ENCODE measurements around the gene TNK2. TPM values are rescaled to one million over a fixed set of nuclear protein-coding genes. Genes with fewer than 3 reads are reported as not detected.

Gene TNK2
- polyA plus RNA-seq, 2 of the 4 experiments (the other 2 are of a cell fraction), result 2.2 to 12.5 TPM

- CTCF ChIA-PET, result interaction anchor here (1.3 to 3.9 kb wide), 5 partner anchors 8 to 44 kb away, joined by 4 to 34 read pairs (median 8); no protein-coding TSS in a partner anchor
- no peak for DNase-seq (ENCODE audit: low read depth in 1 of 2, low spot score in 1 of 2)
- TF ChIP-seq HDAC2 (IDR thresholded peaks at IDR 0.05) (no peak), RNF2 (IDR thresholded peaks at IDR 0.05; ENCODE audit: borderline replicate concordance, low read depth) (no peak)
- no peak for FAIRE-seq
- 92% methylated on average over 28 of the region's 31 CpGs for WGBS (ENCODE audit: missing lambda C conversion rate)
- Histone ChIP-seq H3K4me1 (peaks cover 13% of the 10 kb centered on the region; the same call in 1 of the 3 replicates), H3K4me2 (no peak overlapping the region), H3K4me3 (no peak overlapping the region), H3K27ac (no peak overlapping the region), H3K9me3 (no peaks in the 10 kb centered on the region)
- no peak for ATAC-seq
- POLR2A ChIA-PET, result no interaction called here
Observed at GRCh38 chr3:195869413-195870001, 38.8 kb downstream of the TNK2 start.

GRCh38 chr3:195868866-195869412 lies 39.4 kb downstream of the TNK2 start:
- Histone ChIP-seq H3K4me2 (no peak overlapping the region), H3K27ac (no peak overlapping the region), H3K9me3 (no peaks in the 10 kb centered on the region), H3K4me1 (peaks cover 13% of the 10 kb centered on the region; the same call in 1 of the 3 replicates), H3K4me3 (no peak overlapping the region)
- TF ChIP-seq KDM5A (IDR thresholded peaks at IDR 0.05) (no peak), HMGXB4 (CRISPR knock-in tag; IDR thresholded peaks at IDR 0.05; ENCODE audit: borderline replicate concordance) (no peak), TFCP2L1 (CRISPR knock-in tag; IDR thresholded peaks at IDR 0.05) (no peak), EP300 (IDR thresholded peaks at IDR 0.05) (no peak), ZFP36 (IDR thresholded peaks at IDR 0.05; ENCODE audit: borderline replicate concordance, partially characterized antibody) (no peak), BHLHE40 (IDR thresholded peaks at IDR 0.05; ENCODE audit: low read depth, low read length) (no peak), HEYL (CRISPR knock-in tag; IDR thresholded peaks at IDR 0.05) (no peak), CEBPB (IDR thresholded peaks at IDR 0.05) (no peak), FOXS1 (CRISPR knock-in tag; IDR thresholded peaks at IDR 0.05) (no peak), MAZ (IDR thresholded peaks at IDR 0.05; ENCODE audit: borderline replicate concordance, low read depth, low read length) (no peak), ESRRA (IDR thresholded peaks at IDR 0.05; ENCODE audit: borderline replicate concordance, low read length) (no peak), NPAS2 (CRISPR knock-in tag; IDR thresholded peaks at IDR 0.05; ENCODE audit: borderline replicate concordance) (no peak), HOXA7 (CRISPR knock-in tag; IDR thresholded peaks at IDR 0.05) (no peak), NR3C1 (IDR thresholded peaks at IDR 0.05) (no peak)
- TF ChIP-seq, protein P1, sequence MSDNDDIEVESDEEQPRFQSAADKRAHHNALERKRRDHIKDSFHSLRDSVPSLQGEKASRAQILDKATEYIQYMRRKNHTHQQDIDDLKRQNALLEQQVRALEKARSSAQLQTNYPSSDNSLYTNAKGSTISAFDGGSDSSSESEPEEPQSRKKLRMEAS (IDR thresholded peaks at IDR 0.05), result no peak
- CTCF ChIA-PET, result interaction anchor here (1.8 to 3.2 kb wide), 2 partner anchors 18 to 45 kb away, joined by 5 to 12 read pairs; no protein-coding TSS in a partner anchor
- no peak for DNase-seq (ENCODE audit: low read depth in 1 of 2, low spot score in 1 of 2)
- ATAC-seq, result no peak
- POLR2A ChIA-PET, result no interaction called here
- WGBS (ENCODE audit: missing lambda C conversion rate), result 85% methylated on average over 13 of the region's 30 CpGs
- no peak for FAIRE-seq

GRCh38 chr3:195868336-195868865 lies 40.0 kb downstream of the TNK2 start:
- Histone ChIP-seq H3K4me2 (no peak overlapping the region), H3K4me1 (peaks cover 12% of the 10 kb centered on the region; the same call in 2 of the 3 replicates), H3K4me3 (no peak overlapping the region), H3K9me3 (no peaks in the 10 kb centered on the region), H3K27ac (no peak overlapping the region)
- ChIA-PET CTCF (interaction anchor here (1.2 to 3.2 kb wide), 3 partner anchors 9 to 45 kb away, joined by 4 to 12 read pairs (median 6); no protein-coding TSS in a partner anchor), POLR2A (no interaction called here)
- DNase-seq (ENCODE audit: low read depth in 1 of 2, low spot score in 1 of 2) (no peak), ATAC-seq (no peak), FAIRE-seq (no peak)
- WGBS (ENCODE audit: missing lambda C conversion rate), result 100% methylated on average over 10 of the region's 39 CpGs
- TF ChIP-seq EP300 (IDR thresholded peaks at IDR 0.05), result no peak
- TF ChIP-seq MAFK (IDR thresholded peaks at IDR 0.05; ENCODE audit: partially characterized antibody), result no peak
- TF ChIP-seq HOXB13 (CRISPR knock-in tag; IDR thresholded peaks at IDR 0.05; ENCODE audit: low read depth), result no peak
- TF ChIP-seq CEBPB (IDR thresholded peaks at IDR 0.05), result no peak
- no peak for TF ChIP-seq HMGXB4 (CRISPR knock-in tag; IDR thresholded peaks at IDR 0.05; ENCODE audit: borderline replicate concordance)
- no peak for TF ChIP-seq HOXB5 (CRISPR knock-in tag; IDR thresholded peaks at IDR 0.05)
- no peak for TF ChIP-seq CBX8 (IDR thresholded peaks at IDR 0.05)
- TF ChIP-seq ZNF302 (CRISPR knock-in tag; IDR thresholded peaks at IDR 0.05), result no peak
- TF ChIP-seq SMC3 (IDR thresholded peaks at IDR 0.05), result no peak
- no peak for TF ChIP-seq CBX2 (IDR thresholded peaks at IDR 0.05; ENCODE audit: borderline replicate concordance, low read depth)
- TF ChIP-seq ZFP36 (IDR thresholded peaks at IDR 0.05; ENCODE audit: borderline replicate concordance, partially characterized antibody), result no peak
- TF ChIP-seq RNF2 (IDR thresholded peaks at IDR 0.05; ENCODE audit: borderline replicate concordance, low read depth), result no peak
- TF ChIP-seq NR3C1 (IDR thresholded peaks at IDR 0.05), result no peak
- TF ChIP-seq ZSCAN20 (CRISPR knock-in tag; IDR thresholded peaks at IDR 0.05), result no peak
- TF ChIP-seq PBX3 (IDR thresholded peaks at IDR 0.05), result no peak
- no peak for TF ChIP-seq ATOH8 (CRISPR knock-in tag; IDR thresholded peaks at IDR 0.05; ENCODE audit: low read depth)
- TF ChIP-seq SREBF2 (IDR thresholded peaks at IDR 0.05), result no peak
- no peak for TF ChIP-seq TFCP2L1 (CRISPR knock-in tag; IDR thresholded peaks at IDR 0.05)
